ENCODE data around the gene ABLIM3.

ABLIM3 gene

DNA sequence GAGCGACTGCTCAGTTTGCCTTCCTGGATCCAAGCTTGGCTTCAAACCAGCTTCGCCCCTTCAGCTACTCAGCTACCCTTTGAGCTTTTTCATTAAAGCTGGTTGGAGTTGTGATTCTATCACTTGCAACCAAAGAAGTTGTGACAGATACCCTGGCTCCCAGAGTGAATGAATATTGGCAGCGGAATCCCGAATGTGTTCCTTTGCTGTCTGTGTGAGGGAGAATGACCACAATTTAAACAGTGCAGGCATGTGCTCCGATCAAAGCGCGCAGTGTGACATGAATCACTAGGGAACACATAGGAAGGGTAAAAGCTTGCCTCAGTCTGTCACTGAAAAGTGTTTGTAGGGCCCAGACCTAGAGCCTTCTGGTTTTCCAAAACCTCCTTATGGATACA lies 123.8 kb downstream of the ABLIM3 start:
- Histone ChIP-seq H3K4me3 (replicated peaks; ENCODE audit: insufficient read depth, low read length) (no peak overlapping the region), H3K27ac (replicated peaks) (no peak overlapping the region), H3K27me3 (ENCODE audit: insufficient read depth, poor library complexity, severe bottlenecking) (peaks cover 6% of the 10 kb centered on the region)
- TF ChIP-seq, protein P1, sequence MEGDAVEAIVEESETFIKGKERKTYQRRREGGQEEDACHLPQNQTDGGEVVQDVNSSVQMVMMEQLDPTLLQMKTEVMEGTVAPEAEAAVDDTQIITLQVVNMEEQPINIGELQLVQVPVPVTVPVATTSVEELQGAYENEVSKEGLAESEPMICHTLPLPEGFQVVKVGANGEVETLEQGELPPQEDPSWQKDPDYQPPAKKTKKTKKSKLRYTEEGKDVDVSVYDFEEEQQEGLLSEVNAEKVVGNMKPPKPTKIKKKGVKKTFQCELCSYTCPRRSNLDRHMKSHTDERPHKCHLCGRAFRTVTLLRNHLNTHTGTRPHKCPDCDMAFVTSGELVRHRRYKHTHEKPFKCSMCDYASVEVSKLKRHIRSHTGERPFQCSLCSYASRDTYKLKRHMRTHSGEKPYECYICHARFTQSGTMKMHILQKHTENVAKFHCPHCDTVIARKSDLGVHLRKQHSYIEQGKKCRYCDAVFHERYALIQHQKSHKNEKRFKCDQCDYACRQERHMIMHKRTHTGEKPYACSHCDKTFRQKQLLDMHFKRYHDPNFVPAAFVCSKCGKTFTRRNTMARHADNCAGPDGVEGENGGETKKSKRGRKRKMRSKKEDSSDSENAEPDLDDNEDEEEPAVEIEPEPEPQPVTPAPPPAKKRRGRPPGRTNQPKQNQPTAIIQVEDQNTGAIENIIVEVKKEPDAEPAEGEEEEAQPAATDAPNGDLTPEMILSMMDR (IDR thresholded peaks at IDR 0.05; ENCODE audit: insufficient read depth, low read length): no peak
- no peak for TF ChIP-seq POLR2AphosphoS5 (IDR thresholded peaks at IDR 0.05; ENCODE audit: low read depth)
- TF ChIP-seq GABPA (IDR thresholded peaks at IDR 0.05; ENCODE audit: low read depth): no peak
- no peak for TF ChIP-seq REST (IDR thresholded peaks at IDR 0.05; ENCODE audit: insufficient replicate concordance, low read depth)
- no peak for TF ChIP-seq SPI1 (IDR thresholded peaks at IDR 0.05; ENCODE audit: borderline replicate concordance, low read depth)
- no peak for DNase-seq (ENCODE audit: low read depth in 1 of 2, low spot score in 1 of 2)

DNA sequence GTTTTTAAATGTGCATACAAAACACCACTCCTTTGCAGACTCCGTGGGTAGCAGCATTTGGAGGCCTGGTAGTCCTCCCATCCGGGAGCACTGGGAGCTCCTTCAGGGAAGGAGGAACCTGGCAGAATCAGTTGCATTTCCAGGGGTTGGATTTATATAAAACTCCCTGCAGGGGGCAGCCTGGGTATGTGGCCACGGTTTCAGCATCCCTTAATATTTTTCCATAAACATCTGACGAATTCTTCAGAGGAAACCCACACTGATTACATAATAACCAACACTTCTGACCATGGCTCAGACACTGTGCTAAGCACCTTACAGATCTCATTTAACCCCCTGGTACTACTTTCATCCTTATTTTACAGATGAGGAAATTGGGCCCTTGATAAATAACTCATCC lies 124.3 kb downstream of the ABLIM3 start:
- peak; percentile 8 to 54 for DNase-seq (ENCODE audit: low read depth in 1 of 2, low spot score in 1 of 2)
- TF ChIP-seq REST (IDR thresholded peaks at IDR 0.05; ENCODE audit: insufficient replicate concordance, low read depth) (no peak), SPI1 (IDR thresholded peaks at IDR 0.05; ENCODE audit: borderline replicate concordance, low read depth) (no peak), GABPA (IDR thresholded peaks at IDR 0.05; ENCODE audit: low read depth) (no peak)
- TF ChIP-seq, protein P1 (IDR thresholded peaks at IDR 0.05; ENCODE audit: insufficient read depth, low read length): peak; percentile 0

DNA sequence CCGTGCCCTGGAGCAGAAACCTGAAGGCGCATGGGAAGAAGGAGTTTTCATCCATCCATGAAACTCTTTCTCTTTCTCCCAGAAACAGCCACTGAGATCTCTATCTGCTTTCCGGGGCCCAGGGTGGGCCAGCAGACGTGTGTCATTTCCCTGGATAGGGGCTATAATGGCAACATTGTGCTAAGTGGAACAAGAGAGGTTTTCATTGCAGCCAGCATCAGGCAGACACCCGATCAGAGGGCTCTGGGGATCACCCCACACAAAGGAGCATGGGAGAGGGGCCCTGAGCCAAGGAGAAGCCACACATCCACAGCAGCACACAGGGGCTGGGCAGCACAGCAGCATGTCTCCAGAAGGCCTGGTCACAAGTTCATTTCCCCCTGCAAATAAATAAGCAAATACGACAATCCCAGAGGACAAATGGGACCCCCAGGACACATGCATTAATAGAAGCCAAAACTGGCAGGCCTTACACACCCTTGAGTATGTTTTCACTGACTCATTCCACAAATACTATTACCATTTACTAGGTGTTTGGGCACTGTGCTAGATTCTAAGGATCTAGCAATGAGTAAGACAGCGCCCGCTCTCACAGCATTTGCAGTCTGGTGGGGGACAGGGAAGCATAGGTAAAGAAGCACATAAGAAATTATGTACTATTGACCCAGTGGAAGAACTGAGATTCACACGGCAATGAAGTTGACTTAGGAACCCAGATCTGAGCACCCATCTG lies 126.1 kb downstream of the ABLIM3 start:
- peaks cover 21% of the 10 kb centered on the region for H3K27me3 ChIP-seq (ENCODE audit: insufficient read depth, poor library complexity, severe bottlenecking)
- TF ChIP-seq SPI1 (IDR thresholded peaks at IDR 0.05; ENCODE audit: borderline replicate concordance, low read depth) (no peak), POLR2AphosphoS5 (IDR thresholded peaks at IDR 0.05; ENCODE audit: low read depth) (no peak), REST (IDR thresholded peaks at IDR 0.05; ENCODE audit: insufficient replicate concordance, low read depth) (no peak), GABPA (IDR thresholded peaks at IDR 0.05; ENCODE audit: low read depth) (no peak)
- TF ChIP-seq, protein P1 (IDR thresholded peaks at IDR 0.05; ENCODE audit: insufficient read depth, low read length): no peak
- no peak overlapping the region for H3K27ac ChIP-seq (replicated peaks)
- no peak for DNase-seq (ENCODE audit: low read depth in 1 of 2, low spot score in 1 of 2)
- H3K4me3 ChIP-seq (replicated peaks; ENCODE audit: insufficient read depth, low read length): no peak overlapping the region

More for the DNA sequence above, 124.3 kb downstream of the ABLIM3 start:
- Histone ChIP-seq H3K27me3 (ENCODE audit: insufficient read depth, poor library complexity, severe bottlenecking) (peaks cover 6% of the 10 kb centered on the region), H3K4me3 (replicated peaks; ENCODE audit: insufficient read depth, low read length) (no peak overlapping the region), H3K27ac (replicated peaks) (no peak overlapping the region)
